Lower leg skin (tissue), 3 donors: Measurements from ENCODE around the gene C10orf120.

Experiments used
- POLR2A ChIP-seq, 2 donors: fragments of 450-650 bp; IDR thresholded peaks; one replicate each; pipeline ENCODE4 v1.6.1; 2016 to 2017; ENCODE audit warnings: antibody characterized with exemption in 2 of 2, mild to moderate bottlenecking in 1 of 2, moderate library complexity in 1 of 2
- TF ChIP-seq, protein P1 (sequence below), 3 donors: fragments of 450-650 bp; IDR thresholded peaks; one replicate each; pipeline ENCODE4 v1.5.1; 2016; ENCODE audit warnings: antibody characterized with exemption in 3 of 3, mild to moderate bottlenecking in 3 of 3, moderate library complexity in 2 of 3

- TF ChIP-seq, protein P1, sequence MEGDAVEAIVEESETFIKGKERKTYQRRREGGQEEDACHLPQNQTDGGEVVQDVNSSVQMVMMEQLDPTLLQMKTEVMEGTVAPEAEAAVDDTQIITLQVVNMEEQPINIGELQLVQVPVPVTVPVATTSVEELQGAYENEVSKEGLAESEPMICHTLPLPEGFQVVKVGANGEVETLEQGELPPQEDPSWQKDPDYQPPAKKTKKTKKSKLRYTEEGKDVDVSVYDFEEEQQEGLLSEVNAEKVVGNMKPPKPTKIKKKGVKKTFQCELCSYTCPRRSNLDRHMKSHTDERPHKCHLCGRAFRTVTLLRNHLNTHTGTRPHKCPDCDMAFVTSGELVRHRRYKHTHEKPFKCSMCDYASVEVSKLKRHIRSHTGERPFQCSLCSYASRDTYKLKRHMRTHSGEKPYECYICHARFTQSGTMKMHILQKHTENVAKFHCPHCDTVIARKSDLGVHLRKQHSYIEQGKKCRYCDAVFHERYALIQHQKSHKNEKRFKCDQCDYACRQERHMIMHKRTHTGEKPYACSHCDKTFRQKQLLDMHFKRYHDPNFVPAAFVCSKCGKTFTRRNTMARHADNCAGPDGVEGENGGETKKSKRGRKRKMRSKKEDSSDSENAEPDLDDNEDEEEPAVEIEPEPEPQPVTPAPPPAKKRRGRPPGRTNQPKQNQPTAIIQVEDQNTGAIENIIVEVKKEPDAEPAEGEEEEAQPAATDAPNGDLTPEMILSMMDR (IDR thresholded peaks at IDR 0.05) = no peak
- TF ChIP-seq POLR2A (IDR thresholded peaks at IDR 0.05) = no peak
Observed at GRCh38 chr10:122648599-122649428, 50.8 kb downstream of the C10orf120 start.
